ENCODE data around the gene SNX21.

SNX21 gene

DNA sequence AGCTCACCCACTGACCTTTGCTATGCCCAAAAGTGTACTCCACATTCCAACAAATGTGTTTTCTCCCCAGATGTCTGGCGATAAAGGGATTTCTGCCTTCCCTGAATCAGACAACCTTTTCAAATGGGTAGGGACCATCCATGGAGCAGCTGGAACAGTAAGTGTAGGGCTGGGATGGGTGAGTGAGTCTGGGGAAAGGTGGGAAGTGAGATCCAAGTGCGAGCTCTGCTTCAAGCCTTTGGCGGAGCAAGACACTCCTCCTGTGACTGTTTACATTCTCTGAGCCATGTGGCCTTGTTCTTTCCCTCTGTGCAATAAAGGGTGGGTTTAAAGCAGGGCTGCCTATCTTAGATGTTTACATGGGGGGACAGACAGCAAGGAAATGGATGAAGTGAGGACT, 19.3 kb upstream of the SNX21 start:
- peak overlapping the region; percentile 37 for H3K4me3 ChIP-seq (ENCODE audit: control insufficient read depth, low read depth, low read length)
- DNase-seq (ENCODE audit: low read depth), result no peak
- TF ChIP-seq, protein P1, sequence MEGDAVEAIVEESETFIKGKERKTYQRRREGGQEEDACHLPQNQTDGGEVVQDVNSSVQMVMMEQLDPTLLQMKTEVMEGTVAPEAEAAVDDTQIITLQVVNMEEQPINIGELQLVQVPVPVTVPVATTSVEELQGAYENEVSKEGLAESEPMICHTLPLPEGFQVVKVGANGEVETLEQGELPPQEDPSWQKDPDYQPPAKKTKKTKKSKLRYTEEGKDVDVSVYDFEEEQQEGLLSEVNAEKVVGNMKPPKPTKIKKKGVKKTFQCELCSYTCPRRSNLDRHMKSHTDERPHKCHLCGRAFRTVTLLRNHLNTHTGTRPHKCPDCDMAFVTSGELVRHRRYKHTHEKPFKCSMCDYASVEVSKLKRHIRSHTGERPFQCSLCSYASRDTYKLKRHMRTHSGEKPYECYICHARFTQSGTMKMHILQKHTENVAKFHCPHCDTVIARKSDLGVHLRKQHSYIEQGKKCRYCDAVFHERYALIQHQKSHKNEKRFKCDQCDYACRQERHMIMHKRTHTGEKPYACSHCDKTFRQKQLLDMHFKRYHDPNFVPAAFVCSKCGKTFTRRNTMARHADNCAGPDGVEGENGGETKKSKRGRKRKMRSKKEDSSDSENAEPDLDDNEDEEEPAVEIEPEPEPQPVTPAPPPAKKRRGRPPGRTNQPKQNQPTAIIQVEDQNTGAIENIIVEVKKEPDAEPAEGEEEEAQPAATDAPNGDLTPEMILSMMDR (conservative IDR thresholded peaks at IDR 0.05; ENCODE audit: control insufficient read depth, insufficient read depth, low read depth, low read length), result no peak

DNA sequence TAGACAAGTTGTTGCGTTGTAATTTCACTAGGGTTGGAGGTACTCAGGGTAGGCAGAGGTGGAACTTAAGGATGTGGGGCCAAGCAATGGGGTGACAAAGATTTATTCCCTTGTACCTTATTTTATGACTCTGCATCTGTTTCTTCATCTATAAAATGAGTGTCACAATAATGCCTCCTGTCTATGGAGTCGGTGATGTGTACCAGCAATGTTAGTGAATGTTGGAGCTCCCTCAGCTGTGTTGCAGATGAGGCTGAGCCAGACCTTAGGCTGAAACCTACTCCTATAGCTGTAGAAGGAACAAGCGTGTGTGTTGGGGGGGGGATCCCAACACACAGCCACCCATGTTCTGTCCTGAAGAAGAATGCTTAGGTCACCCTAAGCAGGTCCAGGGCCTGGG, 16.6 kb upstream of the SNX21 start:
- TF ChIP-seq, protein P1 (conservative IDR thresholded peaks at IDR 0.05; ENCODE audit: control insufficient read depth, insufficient read depth, low read depth, low read length), result no peak
- no peak overlapping the region for H3K4me3 ChIP-seq (ENCODE audit: control insufficient read depth, low read depth, low read length)
- no peak for DNase-seq (ENCODE audit: low read depth)

DNA sequence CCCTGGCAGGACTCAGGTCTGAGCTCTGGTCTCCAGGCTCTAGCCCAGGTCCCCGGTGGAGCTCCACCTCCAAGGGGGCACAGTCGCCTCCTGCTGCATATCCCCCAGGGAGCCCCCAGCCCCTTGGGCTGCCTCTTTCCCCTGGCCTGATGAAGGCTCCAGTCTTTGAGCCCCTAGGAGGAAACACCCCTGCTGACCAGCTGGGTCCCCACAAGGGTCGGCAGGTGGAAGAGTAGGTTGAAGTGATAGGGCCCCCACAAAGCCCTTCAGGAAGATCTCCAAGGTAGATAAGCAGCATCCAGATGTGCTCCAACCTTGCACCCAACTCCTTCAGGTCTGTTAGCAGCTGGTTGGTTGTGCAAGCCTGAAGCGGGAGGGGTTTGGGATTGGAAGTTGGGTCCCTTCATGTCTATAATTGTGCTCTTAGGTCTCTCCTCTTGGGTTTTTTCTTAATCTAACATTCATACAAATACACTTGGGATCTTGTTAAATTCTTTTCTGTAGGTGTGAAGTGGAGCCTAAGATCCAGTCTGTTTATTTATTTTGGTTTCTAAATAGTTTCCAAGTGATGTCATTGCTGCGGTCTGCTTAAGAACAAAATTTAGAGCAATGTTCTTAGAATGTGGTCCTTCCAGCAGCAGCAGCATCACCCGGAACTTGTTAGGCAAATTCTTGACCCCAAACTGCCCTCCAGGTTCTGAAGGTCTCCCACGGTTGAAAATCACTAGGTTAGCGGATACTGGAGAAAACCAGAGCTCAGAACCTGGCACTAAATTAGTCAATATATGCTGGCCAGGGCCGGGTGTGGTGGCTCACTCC, 16.0 kb upstream of the SNX21 start:
- DNase-seq (ENCODE audit: low read depth), result peak; percentile 83
- no peak overlapping the region for H3K4me3 ChIP-seq (ENCODE audit: control insufficient read depth, low read depth, low read length)
- TF ChIP-seq, protein P1 (conservative IDR thresholded peaks at IDR 0.05; ENCODE audit: control insufficient read depth, insufficient read depth, low read depth, low read length), result no peak

DNA sequence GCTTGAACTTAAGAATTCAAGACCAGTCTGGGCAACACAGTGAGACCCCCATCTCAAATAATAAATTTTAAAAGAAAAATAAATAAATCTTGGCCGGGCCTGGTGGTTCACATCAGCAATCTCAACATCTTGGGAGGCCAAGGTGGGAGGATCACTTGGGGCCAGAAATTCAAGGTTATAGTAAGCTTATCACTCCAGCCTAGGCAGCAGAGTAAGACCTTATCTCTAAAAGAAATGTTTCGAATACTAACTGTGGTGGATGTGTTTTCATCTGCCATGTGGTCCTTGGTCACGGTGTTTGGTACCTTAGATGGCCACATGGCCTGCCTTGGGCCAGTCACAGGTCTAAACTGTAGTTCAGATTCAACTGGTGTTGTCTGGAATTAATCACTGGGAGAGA, 15.4 kb upstream of the SNX21 start:
- H3K4me3 ChIP-seq (ENCODE audit: control insufficient read depth, low read depth, low read length), result no peak overlapping the region
- no peak for DNase-seq (ENCODE audit: low read depth)
- TF ChIP-seq, protein P1 (conservative IDR thresholded peaks at IDR 0.05; ENCODE audit: control insufficient read depth, insufficient read depth, low read depth, low read length), result no peak

DNA sequence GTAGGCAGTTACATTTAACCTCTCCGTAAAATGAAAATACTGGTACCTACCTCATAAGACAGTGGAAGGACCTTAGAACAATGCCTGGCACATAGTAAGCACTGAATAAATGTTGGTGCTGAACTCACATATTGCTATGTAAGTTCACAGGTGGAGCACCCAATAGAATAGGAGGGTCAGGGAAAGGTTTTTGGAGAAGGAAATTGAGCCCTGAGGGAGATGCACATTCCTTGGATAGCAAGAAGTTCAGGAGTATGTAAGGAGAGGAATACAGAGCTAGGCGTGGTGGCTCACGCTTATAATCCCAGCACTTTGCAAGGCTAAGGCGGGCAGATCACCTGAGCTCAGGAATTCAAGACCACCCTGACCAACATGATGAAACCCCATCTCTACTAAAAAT, 14.1 kb upstream of the SNX21 start:
- no peak overlapping the region for H3K4me3 ChIP-seq (ENCODE audit: control insufficient read depth, low read depth, low read length)
- no peak for DNase-seq (ENCODE audit: low read depth)
- TF ChIP-seq, protein P1 (conservative IDR thresholded peaks at IDR 0.05; ENCODE audit: control insufficient read depth, insufficient read depth, low read depth, low read length), result no peak

DNA sequence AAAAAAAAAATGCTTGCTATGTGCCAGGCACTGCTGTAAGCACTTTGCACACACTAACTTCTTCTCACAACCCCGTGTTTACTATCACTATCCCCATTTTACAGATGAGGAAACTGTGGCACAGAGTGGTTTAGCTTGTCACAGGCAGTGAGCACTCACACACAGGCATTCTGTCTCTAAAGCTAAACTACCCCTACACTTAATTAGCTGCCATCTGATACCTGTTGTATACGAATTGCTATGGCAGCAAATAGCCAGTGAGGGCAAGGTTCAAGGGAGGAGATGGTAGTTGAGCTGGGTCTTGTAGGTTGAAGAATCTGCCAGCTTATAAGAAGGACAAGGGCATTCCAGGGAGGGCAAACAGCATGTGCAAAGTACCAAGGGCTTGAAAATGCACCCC, 11.7 kb upstream of the SNX21 start:
- TF ChIP-seq, protein P1 (conservative IDR thresholded peaks at IDR 0.05; ENCODE audit: control insufficient read depth, insufficient read depth, low read depth, low read length), result no peak
- DNase-seq (ENCODE audit: low read depth), result no peak

More for the DNA sequence above, 11.7 kb upstream of the SNX21 start:
- H3K4me3 ChIP-seq (ENCODE audit: control insufficient read depth, low read depth, low read length), result no peak overlapping the region

Data from fibroblast of mammary gland (primary cell).